Measurements from ENCODE around the gene AUP1.

Gene AUP1

GRCh38 chr2:74535440-74535965 lies 6.0 kb upstream of the AUP1 start:
- DNase-seq (ENCODE audit: low spot score) = no peak

- no peak for DNase-seq (ENCODE audit: low spot score)
These were observed 4.9 kb upstream of the AUP1 start for GRCh38 chr2:74534411-74534810.

- DNase-seq (ENCODE audit: low spot score) = no peak
These were observed 4.0 kb upstream of the AUP1 start for GRCh38 chr2:74533464-74533863.

GRCh38 chr2:74532222-74532621 lies 2.7 kb upstream of the AUP1 start:
- DNase-seq (ENCODE audit: low spot score) = peak; percentile 44

- no peak for DNase-seq (ENCODE audit: low spot score)
These were observed 2.2 kb upstream of the AUP1 start for GRCh38 chr2:74531666-74532065.

GRCh38 chr2:74530239-74531187 lies 1.0 kb upstream of the AUP1 start:
- DNase-seq (ENCODE audit: low spot score) = peak; percentile 40

- DNase-seq (ENCODE audit: low spot score) = no peak
These were observed 728 bp downstream of the AUP1 start for GRCh38 chr2:74528600-74529356.

GRCh38 chr2:74527741-74528140 lies 1.8 kb downstream of the AUP1 start:
- no peak for DNase-seq (ENCODE audit: low spot score)

GRCh38 chr2:74526649-74527230 lies 2.8 kb downstream of the AUP1 start:
- DNase-seq (ENCODE audit: low spot score) = no peak

GRCh38 chr2:74525717-74526648 lies 3.5 kb downstream of the AUP1 start, which contains the start of gene DQX1:
TSS of gene DQX1 (minus strand) at chr2:74526231. CDS start at chr2:74525729, 502 bp downstream.
- DNase-seq (ENCODE audit: low spot score) = no peak

- no peak for DNase-seq (ENCODE audit: low spot score)
These were observed 4.4 kb downstream of the AUP1 start for GRCh38 chr2:74524955-74525716.

GRCh38 chr2:74524005-74524404 lies 5.5 kb downstream of the AUP1 start:
- DNase-seq (ENCODE audit: low spot score) = no peak

- DNase-seq (ENCODE audit: low spot score) = no peak
These were observed 7.0 kb downstream of the AUP1 start for GRCh38 chr2:74522516-74522915.

GRCh38 chr2:74516650-74517049 lies 12.9 kb downstream of the AUP1 start:
- DNase-seq (ENCODE audit: low spot score) = no peak

- peak; percentile 46 for DNase-seq (ENCODE audit: low spot score)
These were observed 13.4 kb downstream of the AUP1 start for GRCh38 chr2:74515981-74516633.

GRCh38 chr2:74515271-74515980 lies 14.1 kb downstream of the AUP1 start:
- DNase-seq (ENCODE audit: low spot score) = no peak

GRCh38 chr2:74514368-74515270 lies 14.9 kb downstream of the AUP1 start, which contains the start of gene TLX2:
TSS of gene TLX2 (plus strand) at chr2:74514450. CDS start at chr2:74514807, 357 bp downstream.
- no peak for DNase-seq (ENCODE audit: low spot score)

Data from kidney tubule cell (primary cell).